ENCODE results near the gene SLC9A3. TPM values are rescaled to one million over a fixed set of nuclear protein-coding genes. Genes with fewer than 3 reads are reported as not detected.

The SLC9A3 gene
- polyA plus RNA-seq, 3 donors: 0.31 to 0.42 (median 0.36) TPM

- Mint-ChIP-seq H3K27me3 (ENCODE audit: low read depth in 3 of 3) (peaks cover 2 to 29% (median 9%) of the 10 kb centered on the region in 3 donors), H3K27ac (no peak overlapping the region), H3K9me3 (peaks cover 0 to 11% (median 7%) of the 10 kb centered on the region in 7 donors), H3K36me3 (no peaks in the 10 kb centered on the region), H3K4me1 (no peaks in the 10 kb centered on the region), H3K4me3 (no peak overlapping the region)
- TF ChIP-seq, protein P1, sequence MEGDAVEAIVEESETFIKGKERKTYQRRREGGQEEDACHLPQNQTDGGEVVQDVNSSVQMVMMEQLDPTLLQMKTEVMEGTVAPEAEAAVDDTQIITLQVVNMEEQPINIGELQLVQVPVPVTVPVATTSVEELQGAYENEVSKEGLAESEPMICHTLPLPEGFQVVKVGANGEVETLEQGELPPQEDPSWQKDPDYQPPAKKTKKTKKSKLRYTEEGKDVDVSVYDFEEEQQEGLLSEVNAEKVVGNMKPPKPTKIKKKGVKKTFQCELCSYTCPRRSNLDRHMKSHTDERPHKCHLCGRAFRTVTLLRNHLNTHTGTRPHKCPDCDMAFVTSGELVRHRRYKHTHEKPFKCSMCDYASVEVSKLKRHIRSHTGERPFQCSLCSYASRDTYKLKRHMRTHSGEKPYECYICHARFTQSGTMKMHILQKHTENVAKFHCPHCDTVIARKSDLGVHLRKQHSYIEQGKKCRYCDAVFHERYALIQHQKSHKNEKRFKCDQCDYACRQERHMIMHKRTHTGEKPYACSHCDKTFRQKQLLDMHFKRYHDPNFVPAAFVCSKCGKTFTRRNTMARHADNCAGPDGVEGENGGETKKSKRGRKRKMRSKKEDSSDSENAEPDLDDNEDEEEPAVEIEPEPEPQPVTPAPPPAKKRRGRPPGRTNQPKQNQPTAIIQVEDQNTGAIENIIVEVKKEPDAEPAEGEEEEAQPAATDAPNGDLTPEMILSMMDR (IDR thresholded peaks at IDR 0.05): no peak
- intact Hi-C loops (cut with micrococcal nuclease): no loop called here
- H2AFZ ChIP-seq (ENCODE audit: insufficient read depth, low read depth, low read length, poor library complexity, severe bottlenecking): no peak overlapping the region
- no peak overlapping the region for H3K27ac ChIP-seq (ENCODE audit: low read depth in 1 of 2, low read length in 2 of 2)
- H3K79me2 ChIP-seq (ENCODE audit: insufficient read depth, low read length): no peaks in the 10 kb centered on the region
- H3K4me2 ChIP-seq (replicated peaks; ENCODE audit: extremely low read depth, low read length, poor library complexity, severe bottlenecking): no peak overlapping the region
- H3K9me3 ChIP-seq (replicated peaks in 1 of 2; ENCODE audit: control insufficient read depth in 1 of 2, insufficient read depth in 1 of 2, low read length in 2 of 2): no peaks in the 10 kb centered on the region
- no peak overlapping the region for H3K9ac ChIP-seq (ENCODE audit: insufficient read depth, low read length, poor library complexity, severe bottlenecking)
- H3K4me3 ChIP-seq (replicated peaks in 1 of 3; ENCODE audit: low read depth in 2 of 3, low read length in 3 of 3): no peak overlapping the region
- no peaks in the 10 kb centered on the region for H3K4me1 ChIP-seq (ENCODE audit: control insufficient read depth in 1 of 2, insufficient read depth in 2 of 2, low read length in 2 of 2)
- H3K36me3 ChIP-seq (replicated peaks in 1 of 2; ENCODE audit: control insufficient read depth in 1 of 2, insufficient read depth in 2 of 2, low read length in 2 of 2): no peaks in the 10 kb centered on the region
- DNase-seq: no peak
- H4K20me1 ChIP-seq (ENCODE audit: insufficient read depth, low read length): no peaks in the 10 kb centered on the region
- no peaks in the 10 kb centered on the region for H3K27me3 ChIP-seq (ENCODE audit: control insufficient read depth in 2 of 2, insufficient read depth in 2 of 2, low read length in 2 of 2)
- WGBS (ENCODE audit: insufficient coverage): 83% methylated on average over 19 of the region's 19 CpGs
These were observed 32.4 kb downstream of the SLC9A3 start for GRCh38 chr5:491856-492155.

- peaks cover 2 to 15% (median 10%) of the 10 kb centered on the region in 7 donors for H3K9me3 Mint-ChIP-seq
- no peaks in the 10 kb centered on the region for H4K20me1 ChIP-seq (ENCODE audit: insufficient read depth, low read length)
- intact Hi-C loops (cut with micrococcal nuclease): no loop called here
- WGBS (ENCODE audit: insufficient coverage): 95% methylated on average over 52 of the region's 52 CpGs
- peaks cover 2 to 30% (median 3%) of the 10 kb centered on the region in 3 donors for H3K27me3 Mint-ChIP-seq (ENCODE audit: low read depth in 3 of 3)
- TF ChIP-seq, protein P1 (IDR thresholded peaks at IDR 0.05): no peak
- H3K79me2 ChIP-seq (ENCODE audit: insufficient read depth, low read length): no peaks in the 10 kb centered on the region
- no peaks in the 10 kb centered on the region for H3K36me3 Mint-ChIP-seq
- DNase-seq: no peak
- no peak overlapping the region for H2AFZ ChIP-seq (ENCODE audit: insufficient read depth, low read depth, low read length, poor library complexity, severe bottlenecking)
- no peak overlapping the region for H3K4me2 ChIP-seq (replicated peaks; ENCODE audit: extremely low read depth, low read length, poor library complexity, severe bottlenecking)
- peaks cover 3% of the 10 kb centered on the region for H3K4me1 Mint-ChIP-seq
- H3K27ac ChIP-seq (ENCODE audit: low read depth in 1 of 2, low read length in 2 of 2): no peak overlapping the region
- no peak overlapping the region for H3K4me3 ChIP-seq (replicated peaks in 1 of 3; ENCODE audit: low read depth in 2 of 3, low read length in 3 of 3)
- no peaks in the 10 kb centered on the region for H3K27me3 ChIP-seq (ENCODE audit: control insufficient read depth in 2 of 2, insufficient read depth in 2 of 2, low read length in 2 of 2)
- H3K4me3 Mint-ChIP-seq: no peak overlapping the region
- H3K9me3 ChIP-seq (replicated peaks in 1 of 2; ENCODE audit: control insufficient read depth in 1 of 2, insufficient read depth in 1 of 2, low read length in 2 of 2): no peaks in the 10 kb centered on the region
- H3K36me3 ChIP-seq (replicated peaks in 1 of 2; ENCODE audit: control insufficient read depth in 1 of 2, insufficient read depth in 2 of 2, low read length in 2 of 2): no peaks in the 10 kb centered on the region
- H3K27ac Mint-ChIP-seq: no peak overlapping the region
- H3K9ac ChIP-seq (ENCODE audit: insufficient read depth, low read length, poor library complexity, severe bottlenecking): no peak overlapping the region
- H3K4me1 ChIP-seq (ENCODE audit: control insufficient read depth in 1 of 2, insufficient read depth in 2 of 2, low read length in 2 of 2): peaks cover 0 to 1% of the 10 kb centered on the region in 2 donors
These were observed 33.0 kb downstream of the SLC9A3 start for GRCh38 chr5:491119-491855.
